HUES48 (cell line): Measurements from ENCODE around the gene MICAL3.

Source experiments
- H3K27ac ChIP-seq: one replicate; pipeline ENCODE4 v1.7.0; 2013; ENCODE audit warnings: low read depth, low read length, inconsistent platforms
- H3K27me3 ChIP-seq: 2 replicates; pipeline ENCODE4 v1.6.1; 2013; ENCODE audit warnings: mild to moderate bottlenecking, low read length; ENCODE audit not compliant: control insufficient read depth, insufficient read depth
- H3K36me3 ChIP-seq: 2 replicates; pipeline ENCODE4 v1.6.1; 2013; ENCODE audit warnings: low read length; ENCODE audit not compliant: control insufficient read depth, insufficient read depth
- H3K4me1 ChIP-seq: 2 replicates; pipeline ENCODE4 v1.6.1; 2013; ENCODE audit warnings: mild to moderate bottlenecking, low read length; ENCODE audit not compliant: control insufficient read depth, insufficient read depth
- H3K4me3 ChIP-seq: 2 replicates; pipeline ENCODE4 v1.5.1; 2013; ENCODE audit warnings: mild to moderate bottlenecking, low read depth, low read length
- H3K9ac ChIP-seq: 2 replicates; pipeline ENCODE4 v1.6.1; 2013; ENCODE audit warnings: mild to moderate bottlenecking, low read depth, low read length, moderate library complexity
- H3K9me3 ChIP-seq: 2 replicates; pipeline ENCODE4 v1.6.1; 2013; ENCODE audit warnings: low read length; ENCODE audit not compliant: control insufficient read depth, insufficient read depth

Gene MICAL3

GRCh38 chr22:17958166-17958565 is 66.2 kb downstream of the MICAL3 start:
- no peak overlapping the region for H3K9ac ChIP-seq
- H3K27ac ChIP-seq, result no peak overlapping the region
- no peaks in the 10 kb centered on the region for H3K36me3 ChIP-seq
- no peaks in the 10 kb centered on the region for H3K27me3 ChIP-seq
- H3K4me1 ChIP-seq, result peaks cover 14% of the 10 kb centered on the region; the same call in 1 of the 2 replicates
- H3K4me3 ChIP-seq, result no peak overlapping the region
- no peaks in the 10 kb centered on the region for H3K9me3 ChIP-seq

- no peak overlapping the region for H3K27ac ChIP-seq
- no peaks in the 10 kb centered on the region for H3K36me3 ChIP-seq
- peaks cover 14% of the 10 kb centered on the region; the same call in 1 of the 2 replicates for H3K4me1 ChIP-seq
- no peak overlapping the region for H3K9ac ChIP-seq
- H3K4me3 ChIP-seq, result no peak overlapping the region
- no peaks in the 10 kb centered on the region for H3K9me3 ChIP-seq
- no peaks in the 10 kb centered on the region for H3K27me3 ChIP-seq
Measured at GRCh38 chr22:17957693-17958092, 66.7 kb downstream of the MICAL3 start.

GRCh38 chr22:17957204-17957603 is 67.2 kb downstream of the MICAL3 start:
- Histone ChIP-seq H3K27ac (no peak overlapping the region), H3K4me1 (peaks cover 14% of the 10 kb centered on the region; the same call in 1 of the 2 replicates), H3K9ac (no peak overlapping the region), H3K4me3 (no peak overlapping the region), H3K9me3 (no peaks in the 10 kb centered on the region), H3K36me3 (no peaks in the 10 kb centered on the region), H3K27me3 (no peaks in the 10 kb centered on the region)

- H3K36me3 ChIP-seq, result no peaks in the 10 kb centered on the region
- H3K9me3 ChIP-seq, result no peaks in the 10 kb centered on the region
- H3K4me1 ChIP-seq, result peaks cover 12% of the 10 kb centered on the region; the same call in 1 of the 2 replicates
- no peak overlapping the region for H3K4me3 ChIP-seq
- H3K27me3 ChIP-seq, result no peaks in the 10 kb centered on the region
- no peak overlapping the region for H3K9ac ChIP-seq
- H3K27ac ChIP-seq, result no peak overlapping the region
Measured at GRCh38 chr22:17956630-17957029, 67.7 kb downstream of the MICAL3 start.

- H3K9ac ChIP-seq, result no peak overlapping the region
- no peaks in the 10 kb centered on the region for H3K27me3 ChIP-seq
- no peaks in the 10 kb centered on the region for H3K9me3 ChIP-seq
- H3K27ac ChIP-seq, result no peak overlapping the region
- no peaks in the 10 kb centered on the region for H3K36me3 ChIP-seq
- peaks cover 4% of the 10 kb centered on the region; the same call in 1 of the 2 replicates for H3K4me1 ChIP-seq
- no peak overlapping the region for H3K4me3 ChIP-seq
Measured at GRCh38 chr22:17955590-17956379, 68.6 kb downstream of the MICAL3 start.

GRCh38 chr22:17954860-17955587 is 69.3 kb downstream of the MICAL3 start:
- Histone ChIP-seq H3K4me3 (no peak overlapping the region), H3K4me1 (no peaks in the 10 kb centered on the region), H3K27ac (no peak overlapping the region)

GRCh38 chr22:17954200-17954859 is 70.0 kb downstream of the MICAL3 start:
- Histone ChIP-seq H3K27ac (no peak overlapping the region), H3K36me3 (no peaks in the 10 kb centered on the region)

More at GRCh38 chr22:17954860-17955587, 69.3 kb downstream of the MICAL3 start:
- H3K27me3 ChIP-seq, result no peaks in the 10 kb centered on the region
- no peaks in the 10 kb centered on the region for H3K36me3 ChIP-seq
- no peak overlapping the region for H3K9ac ChIP-seq
- H3K9me3 ChIP-seq, result no peaks in the 10 kb centered on the region

GRCh38 chr22:17953147-17953546 is 71.2 kb downstream of the MICAL3 start:
- Histone ChIP-seq H3K27ac (no peak overlapping the region), H3K4me1 (no peaks in the 10 kb centered on the region), H3K4me3 (no peak overlapping the region), H3K27me3 (no peaks in the 10 kb centered on the region), H3K36me3 (no peaks in the 10 kb centered on the region), H3K9me3 (no peaks in the 10 kb centered on the region), H3K9ac (no peak overlapping the region)

More at GRCh38 chr22:17954200-17954859, 70.0 kb downstream of the MICAL3 start:
- Histone ChIP-seq H3K9me3 (no peaks in the 10 kb centered on the region), H3K9ac (no peak overlapping the region), H3K4me1 (no peaks in the 10 kb centered on the region), H3K4me3 (no peak overlapping the region), H3K27me3 (no peaks in the 10 kb centered on the region)

GRCh38 chr22:17952273-17952801 is 72.0 kb downstream of the MICAL3 start:
- no peaks in the 10 kb centered on the region for H3K27me3 ChIP-seq
- no peak overlapping the region for H3K9ac ChIP-seq
- no peak overlapping the region for H3K4me3 ChIP-seq
- no peaks in the 10 kb centered on the region for H3K4me1 ChIP-seq
- no peaks in the 10 kb centered on the region for H3K36me3 ChIP-seq
- H3K27ac ChIP-seq, result no peak overlapping the region
- no peaks in the 10 kb centered on the region for H3K9me3 ChIP-seq

- no peak overlapping the region for H3K9ac ChIP-seq
- no peaks in the 10 kb centered on the region for H3K27me3 ChIP-seq
- peaks cover 3% of the 10 kb centered on the region for H3K4me1 ChIP-seq
- H3K36me3 ChIP-seq, result no peaks in the 10 kb centered on the region
- no peak overlapping the region for H3K4me3 ChIP-seq
- no peak overlapping the region for H3K27ac ChIP-seq
- no peaks in the 10 kb centered on the region for H3K9me3 ChIP-seq
Measured at GRCh38 chr22:17951315-17951714, 73.0 kb downstream of the MICAL3 start.
